GM12892 (cell line): ENCODE data around the gene SIK3.

Source experiments
- POLR2A ChIP-seq: IDR thresholded peaks from 2 replicates; pipeline ENCODE4 v1.6.1; 2011; ENCODE audit warnings: low read depth, low read length, control low read depth
- POLR2AphosphoS5 ChIP-seq: IDR thresholded peaks from 2 replicates; pipeline ENCODE4 v1.6.1; 2011; ENCODE audit warnings: low read depth, low read length, control low read depth
- TAF1 ChIP-seq: IDR thresholded peaks from 2 replicates; pipeline ENCODE4 v1.6.1; 2011; ENCODE audit warnings: low read depth, mild to moderate bottlenecking, control low read depth, low read length, borderline replicate concordance

GRCh38 chr11:116948391-116948790, 149.8 kb downstream of the SIK3 start:
- no peak for TF ChIP-seq POLR2A
- TF ChIP-seq TAF1 = no peak
- TF ChIP-seq POLR2AphosphoS5 = no peak
